BLaER1 treated with 17β-estradiol and CSF1 and Interleukin-3, amounts not matched to agents 10 nM and 100 nM (cell line): ENCODE measurements around the gene MAPK8IP2.
"Not testable (repeated sequence)": the region's sequence is repeated elsewhere in the genome, so short reads cannot be mapped to it uniquely, and the experiment has no call there.

Experiments
- H3K27ac ChIP-seq, 11 experiments: shearing (Covaris generic); formaldehyde crosslinking; 2 replicates each; pipeline ENCODE4 v1.8.1; 2022
- H3K27me3 ChIP-seq, 11 experiments: shearing (Covaris generic); formaldehyde crosslinking; 2 replicates each; pipeline ENCODE4 v1.8.1; 2022
- H3K36me3 ChIP-seq, 11 experiments: shearing (Covaris generic); formaldehyde crosslinking; 2 replicates each; pipeline ENCODE4 v1.8.1; 2022
- H3K4me1 ChIP-seq, 10 experiments: shearing (Covaris generic); formaldehyde crosslinking; 2 replicates each; pipeline ENCODE4 v1.8.1; 2022
- H3K4me2 ChIP-seq, 11 experiments: shearing (Covaris generic); formaldehyde crosslinking; 2 replicates each; pipeline ENCODE4 v1.8.1; 2022
- H3K4me3 ChIP-seq, 10 experiments: shearing (Covaris generic); formaldehyde crosslinking; 2 replicates each; pipeline ENCODE4 v1.8.1; 2022
- H3K9ac ChIP-seq, 11 experiments: shearing (Covaris generic); formaldehyde crosslinking; 2 replicates each; pipeline ENCODE4 v1.8.1; 2022
- H3K9me3 ChIP-seq, 11 experiments: shearing (Covaris generic); formaldehyde crosslinking; replicated peaks in 1 of 11; 2 replicates each; pipeline ENCODE4 v1.8.1; 2022
- H4K20me1 ChIP-seq, 11 experiments: shearing (Covaris generic); formaldehyde crosslinking; 2 replicates each; pipeline ENCODE4 v1.8.1; 2022
- Cebpa-rat ChIP-seq, 11 experiments: shearing (Covaris generic); IDR thresholded peaks; 2 replicates each; pipeline ENCODE4 v1.8.1; 2022

MAPK8IP2 gene

GRCh38 chr22:50641696-50642607 is 41.4 kb downstream of the MAPK8IP2 start:
- H3K27me3 ChIP-seq = peaks cover 0 to 11% (median 6%) of the 10 kb centered on the region in 11 experiments; a peak in 9 of 22 replicates
- H3K4me1 ChIP-seq = no peaks in the 10 kb centered on the region
- TF ChIP-seq Cebpa-rat (IDR thresholded peaks at IDR 0.05) = no peak
- no peaks in the 10 kb centered on the region for H4K20me1 ChIP-seq
- peaks cover 2 to 15% (median 11%) of the 10 kb centered on the region in 11 experiments; a peak in 21 of 22 replicates for H3K9me3 ChIP-seq
- no peak overlapping the region for H3K27ac ChIP-seq
- H3K4me2 ChIP-seq = no peak overlapping the region; a peak in 1 of 22 replicates
- no peaks in the 10 kb centered on the region for H3K36me3 ChIP-seq
- H3K4me3 ChIP-seq = no peak overlapping the region
- no peak overlapping the region for H3K9ac ChIP-seq

GRCh38 chr22:50643021-50643820 is 42.6 kb downstream of the MAPK8IP2 start:
- not testable (repeated sequence) for H3K27ac ChIP-seq, H3K36me3 ChIP-seq, H3K4me3 ChIP-seq, H3K4me1 ChIP-seq, H4K20me1 ChIP-seq, H3K4me2 ChIP-seq
- Histone ChIP-seq H3K27me3 (peaks cover 0 to 11% (median 6%) of the 10 kb centered on the region in 11 experiments; a peak in 9 of 22 replicates), H3K9ac (peak overlapping the region in 3 of 11 experiments; percentile 0 to 29 (median 25); a peak in 4 of 22 replicates), H3K9me3 (peaks cover 15 to 28% (median 24%) of the 10 kb centered on the region in 11 experiments)

GRCh38 chr22:50643821-50644101 is 43.2 kb downstream of the MAPK8IP2 start:
- H3K4me1 ChIP-seq, H3K4me2 ChIP-seq, H3K27ac ChIP-seq, H3K4me3 ChIP-seq, H4K20me1 ChIP-seq, H3K36me3 ChIP-seq: not testable (repeated sequence)
- peaks cover 0 to 11% (median 6%) of the 10 kb centered on the region in 11 experiments; a peak in 9 of 22 replicates for H3K27me3 ChIP-seq
- H3K9me3 ChIP-seq = peaks cover 20 to 34% (median 29%) of the 10 kb centered on the region in 11 experiments
- peak overlapping the region in 3 of 11 experiments; percentile 0 to 29 (median 25); a peak in 4 of 22 replicates for H3K9ac ChIP-seq

GRCh38 chr22:50653256-50653655 is 52.7 kb downstream of the MAPK8IP2 start:
- H3K36me3 ChIP-seq = no peaks in the 10 kb centered on the region
- no peaks in the 10 kb centered on the region for H4K20me1 ChIP-seq
- H3K9ac ChIP-seq = no peak overlapping the region
- peaks cover 0 to 37% (median 24%) of the 10 kb centered on the region in 10 experiments; a peak in 16 of 20 replicates for H3K4me1 ChIP-seq
- H3K4me2 ChIP-seq = no peak overlapping the region
- H3K27ac ChIP-seq = no peak overlapping the region
- H3K9me3 ChIP-seq = peaks cover 31 to 54% (median 38%) of the 10 kb centered on the region in 11 experiments
- no peak for TF ChIP-seq Cebpa-rat (IDR thresholded peaks at IDR 0.05)
- no peak overlapping the region for H3K4me3 ChIP-seq
- no peaks in the 10 kb centered on the region for H3K27me3 ChIP-seq

- H3K9ac ChIP-seq, H3K27me3 ChIP-seq, H4K20me1 ChIP-seq, H3K27ac ChIP-seq, H3K4me3 ChIP-seq, H3K36me3 ChIP-seq: not testable (repeated sequence)
- peaks cover 6 to 48% (median 28%) of the 10 kb centered on the region in 10 experiments; a peak in 17 of 20 replicates for H3K4me1 ChIP-seq
- H3K4me2 ChIP-seq = peak overlapping the region in 2 of 11 experiments; percentile 70 to 77; a peak in 1 of 22 replicates
- peaks cover 17 to 43% (median 24%) of the 10 kb centered on the region in 11 experiments for H3K9me3 ChIP-seq
Observed at GRCh38 chr22:50654664-50655063, 54.1 kb downstream of the MAPK8IP2 start.

- Histone ChIP-seq H3K9me3 (peaks cover 0 to 32% (median 10%) of the 10 kb centered on the region in 11 experiments; a peak in 13 of 22 replicates), H3K4me2 (peak overlapping the region in 9 of 11 experiments; percentile 5 to 78 (median 67); a peak in 16 of 22 replicates), H3K4me1 (peaks cover 6 to 48% (median 28%) of the 10 kb centered on the region in 10 experiments; a peak in 17 of 20 replicates), H3K27ac (peak overlapping the region in 8 of 11 experiments; percentile 35 to 81 (median 66); a peak in 16 of 22 replicates), H3K36me3 (no peaks in the 10 kb centered on the region), H4K20me1 (no peaks in the 10 kb centered on the region), H3K9ac (peak overlapping the region in 8 of 11 experiments; percentile 4 to 50 (median 21); a peak in 10 of 22 replicates), H3K27me3 (no peaks in the 10 kb centered on the region), H3K4me3 (0 out of 20 replicates have a peak overlapping the region, but pooled peaks of 1 of the 10 experiments have one; percentile 15)
- TF ChIP-seq Cebpa-rat (IDR thresholded peaks at IDR 0.05) = no peak
Observed at GRCh38 chr22:50656122-50657070, 55.8 kb downstream of the MAPK8IP2 start.

- Histone ChIP-seq H3K36me3 (no peaks in the 10 kb centered on the region), H3K4me1 (peaks cover 9 to 48% (median 28%) of the 10 kb centered on the region in 10 experiments; a peak in 17 of 20 replicates), H3K4me3 (no peak overlapping the region), H3K27ac (no peak overlapping the region), H3K27me3 (no peaks in the 10 kb centered on the region), H3K9ac (no peak overlapping the region), H3K9me3 (peaks cover 0 to 25% (median 7%) of the 10 kb centered on the region in 11 experiments; a peak in 10 of 22 replicates), H4K20me1 (no peaks in the 10 kb centered on the region), H3K4me2 (peak overlapping the region in 2 of 11 experiments; percentile 77 to 78; a peak in 3 of 22 replicates)
- no peak for TF ChIP-seq Cebpa-rat (IDR thresholded peaks at IDR 0.05)
Observed at GRCh38 chr22:50657925-50658324, 57.3 kb downstream of the MAPK8IP2 start.

- H3K27ac ChIP-seq, H4K20me1 ChIP-seq, H3K9ac ChIP-seq, H3K27me3 ChIP-seq, H3K36me3 ChIP-seq, H3K4me2 ChIP-seq, H3K4me3 ChIP-seq: not testable (repeated sequence)
- Histone ChIP-seq H3K9me3 (peaks cover 0 to 10% (median 0%) of the 10 kb centered on the region in 11 experiments; a peak in 6 of 22 replicates), H3K4me1 (peaks cover 12 to 46% (median 30%) of the 10 kb centered on the region in 10 experiments; a peak in 17 of 20 replicates)
Observed at GRCh38 chr22:50659711-50660110, 59.1 kb downstream of the MAPK8IP2 start.
